SK-N-SH (cell line): ENCODE measurements around the gene NTNG2. TPM values are rescaled to one million over a fixed set of nuclear protein-coding genes. Genes with fewer than 3 reads are reported as not detected.

ENCODE experiments used
- CTCF ChIA-PET: fragments of 300-600, 350-600 bp; formaldehyde crosslinking; extraction: SDS; loops from one replicate; lab custom pipeline; 2021; lab: Yijun Ruan, JAX
- POLR2A ChIA-PET: fragments of 350-600 bp; sonication (Branson Sonifier 250); formaldehyde crosslinking; extraction: SDS; loops from one replicate; lab custom pipeline; 2020; ENCODE audit warnings: antibody characterized with exemption, inconsistent platforms; lab: Yijun Ruan, JAX
- DNase-seq: peaks from one replicate; pipeline ENCODE4 v3.0.0; 2012
- H2AFZ ChIP-seq: fragments of 200-600 bp; sonication (generic); 2 replicates; pipeline ENCODE4 v1.8.1; 2016; ENCODE audit warnings: antibody characterized with exemption, mild to moderate bottlenecking, low read depth
- H3F3A ChIP-seq: fragments of 200-600 bp; sonication (generic); replicated peaks from 2 replicates; pipeline ENCODE3; 2016; ENCODE audit warnings: antibody characterized with exemption, mild to moderate bottlenecking; ENCODE audit not compliant: insufficient read depth
- H3K27ac ChIP-seq, 2 experiments: fragments of 200-500 bp in 1 of 2; fragments of 200-600 bp in 1 of 2; sonication (Bioruptor generic) in 1 of 2; sonication (generic), shearing (Covaris generic) in 1 of 2; 2 replicates each; pipeline versions ENCODE4 v1.5.1 to v1.6.1; 2014 to 2016; ENCODE audit warnings: low read depth in 2 of 2, inconsistent platforms in 1 of 2, low read length in 1 of 2, mild to moderate bottlenecking in 1 of 2, mixed read lengths in 1 of 2
- H3K27me3 ChIP-seq: fragments of 200-600 bp; sonication (generic), shearing (Covaris generic); 2 replicates; pipeline ENCODE4 v1.6.1; 2016; ENCODE audit warnings: mixed run types; ENCODE audit not compliant: insufficient read depth
- H3K36me3 ChIP-seq, 2 experiments: fragments of 200-500 bp in 1 of 2; fragments of 200-600 bp in 1 of 2; sonication (Bioruptor generic) in 1 of 2; sonication (generic) in 1 of 2; replicated peaks in 1 of 2; 2 replicates each; pipeline versions ENCODE3 to v1.5.1; 2014 to 2016; ENCODE audit warnings: low read length in 1 of 2, mild to moderate bottlenecking in 1 of 2; ENCODE audit not compliant: insufficient read depth in 2 of 2, control insufficient read depth in 1 of 2
- H3K4me1 ChIP-seq, 2 experiments: fragments of 200-500 bp in 1 of 2; fragments of 200-600 bp in 1 of 2; sonication (Bioruptor generic) in 1 of 2; sonication (generic), shearing (Covaris generic) in 1 of 2; 2 replicates each; pipeline versions ENCODE4 v1.5.1 to v1.6.1; 2014 to 2016; ENCODE audit warnings: low read depth in 1 of 2, low read length in 1 of 2, mixed run types in 1 of 2; ENCODE audit not compliant: insufficient read depth in 2 of 2, control insufficient read depth in 1 of 2
- H3K4me2 ChIP-seq: fragments of 200-600 bp; sonication (generic), shearing (Covaris generic); 2 replicates; pipeline ENCODE4 v1.6.1; 2017; ENCODE audit warnings: mixed run types
- H3K4me3 ChIP-seq, 2 experiments: fragments of 200-500 bp in 1 of 2; fragments of 200-600 bp in 1 of 2; sonication (Bioruptor generic) in 1 of 2; sonication (generic), shearing (Covaris generic) in 1 of 2; 2 replicates each; pipeline versions ENCODE4 v1.5.1 to v1.8.1; 2014 to 2016; ENCODE audit warnings: low read depth in 2 of 2, inconsistent platforms in 1 of 2, low read length in 1 of 2, mild to moderate bottlenecking in 1 of 2, mixed read lengths in 1 of 2, moderate library complexity in 1 of 2
- H3K79me2 ChIP-seq: fragments of 200-600 bp; sonication (generic); 2 replicates; pipeline ENCODE4 v1.8.1; 2017; ENCODE audit warnings: mild to moderate bottlenecking; ENCODE audit not compliant: insufficient read depth
- H3K9ac ChIP-seq: fragments of 200-600 bp; sonication (generic); 2 replicates; pipeline ENCODE4 v1.6.1; 2017; ENCODE audit warnings: mixed run types
- H3K9me2 ChIP-seq: fragments of 200-600 bp; sonication (generic); 2 replicates; pipeline ENCODE4 v1.6.1; 2017; ENCODE audit warnings: mixed run types
- H3K9me3 ChIP-seq: fragments of 200-600 bp; sonication (generic); 2 replicates; pipeline ENCODE4 v1.6.1; 2017; ENCODE audit warnings: mixed run types, mild to moderate bottlenecking, moderate library complexity
- H4K20me1 ChIP-seq: fragments of 200-600 bp; sonication (generic); 2 replicates; pipeline ENCODE4 v1.6.1; 2017; ENCODE audit warnings: mild to moderate bottlenecking, mixed run types; ENCODE audit not compliant: insufficient read depth
- ELF1 ChIP-seq: IDR thresholded peaks from 2 replicates; pipeline ENCODE4 v1.4.0; 2012
- FOSL2 ChIP-seq: IDR thresholded peaks from 2 replicates; pipeline ENCODE4 v1.4.0; 2012; ENCODE audit warnings: low read depth, mild to moderate bottlenecking, moderate library complexity, borderline replicate concordance
- MAX ChIP-seq: IDR thresholded peaks from 2 replicates; pipeline ENCODE4 v1.4.0; 2012; ENCODE audit warnings: low read depth
- MXI1 ChIP-seq: IDR thresholded peaks from 2 replicates; pipeline ENCODE4 v1.6.1; 2012; ENCODE audit warnings: mild to moderate bottlenecking, low read depth, low read length, improper control_type of control experiment
- RXRA ChIP-seq: IDR thresholded peaks from 2 replicates; pipeline ENCODE4 v1.4.0; 2012; ENCODE audit warnings: low read depth, mild to moderate bottlenecking, borderline replicate concordance
- TAF1 ChIP-seq: IDR thresholded peaks from 2 replicates; pipeline ENCODE4 v1.6.1; 2012; ENCODE audit warnings: low read depth, mild to moderate bottlenecking, low read length, moderate library complexity, borderline replicate concordance
- YY1 ChIP-seq: IDR thresholded peaks from 2 replicates; pipeline ENCODE4 v1.4.0; 2012; ENCODE audit warnings: low read depth, mild to moderate bottlenecking
- ZBTB33 ChIP-seq: IDR thresholded peaks from 2 replicates; pipeline ENCODE4 v1.4.0; 2012; ENCODE audit warnings: low read depth, borderline replicate concordance
- WGBS: methylation state at CpG from one replicate; pipeline ENCODE4 v1.1.6; 2017; ENCODE audit warnings: low lambda C conversion rate; 5-methylcytosine and 5-hydroxymethylcytosine counted together
- polyA plus RNA-seq, 3 experiments: library from polyadenylated mRNA; depleted of rRNA; stranded (reverse); fragments of >200 nt; gene quantifications; 2 replicates each; pipeline ENCODE4 v1.2.3, GENCODE V29; 2012
- TF ChIP-seq, protein P1 (sequence below): fragments of 150-350 bp; IDR thresholded peaks from 2 replicates; pipeline ENCODE4 v1.6.1; 2016; ENCODE audit warnings: mild to moderate bottlenecking, low read depth, low read length

NTNG2 gene
- polyA plus RNA-seq, 1 of the 3 experiments (the other 2 are of a cell fraction) = 6.1 TPM

GRCh38 chr9:132197315-132197714 lies 35.5 kb downstream of the NTNG2 start:
- CTCF ChIA-PET = interaction anchor here (1.1 to 1.3 kb wide), 2 partner anchors 39 to 216 kb away, joined by 3 read pairs; no protein-coding TSS in a partner anchor
- 74% methylated on average over 6 of the region's 6 CpGs for WGBS

DNA sequence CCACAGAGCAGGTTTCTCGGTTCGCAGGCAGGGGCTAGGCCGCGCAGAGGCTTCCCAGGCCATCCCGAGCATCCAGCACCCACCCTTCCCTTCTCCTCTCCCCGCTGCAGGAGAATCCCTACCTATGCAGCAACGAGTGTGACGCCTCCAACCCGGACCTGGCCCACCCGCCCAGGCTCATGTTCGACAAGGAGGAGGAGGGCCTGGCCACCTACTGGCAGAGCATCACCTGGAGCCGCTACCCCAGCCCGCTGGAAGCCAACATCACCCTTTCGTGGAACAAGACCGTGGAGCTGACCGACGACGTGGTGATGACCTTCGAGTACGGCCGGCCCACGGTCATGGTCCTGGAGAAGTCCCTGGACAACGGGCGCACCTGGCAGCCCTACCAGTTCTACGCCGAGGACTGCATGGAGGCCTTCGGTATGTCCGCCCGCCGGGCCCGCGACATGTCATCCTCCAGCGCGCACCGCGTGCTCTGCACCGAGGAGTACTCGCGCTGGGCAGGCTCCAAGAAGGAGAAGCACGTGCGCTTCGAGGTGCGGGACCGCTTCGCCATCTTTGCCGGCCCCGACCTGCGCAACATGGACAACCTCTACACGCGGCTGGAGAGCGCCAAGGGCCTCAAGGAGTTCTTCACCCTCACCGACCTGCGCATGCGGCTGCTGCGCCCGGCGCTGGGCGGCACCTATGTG lies 36.1 kb downstream of the NTNG2 start:
- DNase-seq = no peak
- Histone ChIP-seq H3K9me3 (no peaks in the 10 kb centered on the region), H4K20me1 (no peaks in the 10 kb centered on the region), H3K4me3 (no peak overlapping the region), H3K27me3 (no peaks in the 10 kb centered on the region), H3K36me3 (no peaks in the 10 kb centered on the region), H3F3A (no peaks in the 10 kb centered on the region), H3K9me2 (no peaks in the 10 kb centered on the region), H3K27ac (no peak overlapping the region), H2AFZ (no peak overlapping the region), H3K9ac (no peak overlapping the region), H3K4me2 (no peak overlapping the region), H3K79me2 (no peaks in the 10 kb centered on the region), H3K4me1 (peaks cover 0 to 12% of the 10 kb centered on the region in 2 experiments; a peak in 1 of 4 replicates)
- ChIA-PET POLR2A (no interaction called here), CTCF (no interaction called here)
- no peak for TF ChIP-seq FOSL2
- TF ChIP-seq MAX = no peak
- no peak for TF ChIP-seq YY1
- TF ChIP-seq, protein P1, sequence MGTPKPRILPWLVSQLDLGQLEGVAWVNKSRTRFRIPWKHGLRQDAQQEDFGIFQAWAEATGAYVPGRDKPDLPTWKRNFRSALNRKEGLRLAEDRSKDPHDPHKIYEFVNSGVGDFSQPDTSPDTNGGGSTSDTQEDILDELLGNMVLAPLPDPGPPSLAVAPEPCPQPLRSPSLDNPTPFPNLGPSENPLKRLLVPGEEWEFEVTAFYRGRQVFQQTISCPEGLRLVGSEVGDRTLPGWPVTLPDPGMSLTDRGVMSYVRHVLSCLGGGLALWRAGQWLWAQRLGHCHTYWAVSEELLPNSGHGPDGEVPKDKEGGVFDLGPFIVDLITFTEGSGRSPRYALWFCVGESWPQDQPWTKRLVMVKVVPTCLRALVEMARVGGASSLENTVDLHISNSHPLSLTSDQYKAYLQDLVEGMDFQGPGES = no peak
- no peak for TF ChIP-seq TAF1
- no peak for TF ChIP-seq MXI1
- TF ChIP-seq RXRA = no peak
- 94% methylated on average over 35 of the region's 58 CpGs for WGBS

More at GRCh38 chr9:132197315-132197714, 35.5 kb downstream of the NTNG2 start:
- Histone ChIP-seq H4K20me1 (no peaks in the 10 kb centered on the region), H3K4me2 (no peak overlapping the region), H3K4me1 (peaks cover 0 to 12% of the 10 kb centered on the region in 2 experiments; a peak in 1 of 4 replicates), H3K9me3 (no peaks in the 10 kb centered on the region), H3K4me3 (no peak overlapping the region), H2AFZ (no peak overlapping the region), H3K9ac (no peak overlapping the region), H3K27ac (no peak overlapping the region), H3K9me2 (no peaks in the 10 kb centered on the region), H3F3A (no peaks in the 10 kb centered on the region), H3K36me3 (no peaks in the 10 kb centered on the region), H3K79me2 (no peaks in the 10 kb centered on the region), H3K27me3 (no peaks in the 10 kb centered on the region)
- no peak for DNase-seq
- POLR2A ChIA-PET = no interaction called here
- TF ChIP-seq RXRA (no peak), ZBTB33 (no peak), TAF1 (no peak), MAX (no peak), ELF1 (no peak)
